Stimulated activated naive CD4-positive, alpha-beta T cell treated with Interleukin-2 at 50 U/mL for 16 hours (primary cell): Measurements from ENCODE around the gene ALPK1.

ENCODE experiments used
- DNase-seq: peaks from one replicate; lab custom pipeline; 2025; lab: John Stamatoyannopoulos, UW

Gene ALPK1

DNA sequence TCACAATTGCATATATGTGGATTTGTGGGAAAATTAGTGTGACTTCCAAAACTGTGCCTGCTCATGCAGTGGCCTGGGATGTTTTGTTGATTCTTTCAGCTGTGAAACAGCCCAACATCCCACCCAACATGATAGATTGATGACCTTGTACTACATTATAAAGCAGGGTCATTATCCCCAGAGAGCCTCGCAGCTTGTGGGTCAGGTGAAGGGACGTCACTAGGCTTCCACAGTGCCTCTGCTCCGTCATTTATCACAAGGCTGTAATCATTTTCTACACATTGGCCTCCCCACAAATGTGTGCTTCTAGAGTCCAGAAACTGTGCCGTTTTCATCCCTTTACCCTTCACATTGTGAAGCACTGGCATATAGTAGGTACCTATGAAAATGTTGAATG, 31.6 kb downstream of the ALPK1 start:
- no peak for DNase-seq

GRCh38 chr4:112329672-112330375, 32.7 kb downstream of the ALPK1 start:
- DNase-seq = no peak

DNA sequence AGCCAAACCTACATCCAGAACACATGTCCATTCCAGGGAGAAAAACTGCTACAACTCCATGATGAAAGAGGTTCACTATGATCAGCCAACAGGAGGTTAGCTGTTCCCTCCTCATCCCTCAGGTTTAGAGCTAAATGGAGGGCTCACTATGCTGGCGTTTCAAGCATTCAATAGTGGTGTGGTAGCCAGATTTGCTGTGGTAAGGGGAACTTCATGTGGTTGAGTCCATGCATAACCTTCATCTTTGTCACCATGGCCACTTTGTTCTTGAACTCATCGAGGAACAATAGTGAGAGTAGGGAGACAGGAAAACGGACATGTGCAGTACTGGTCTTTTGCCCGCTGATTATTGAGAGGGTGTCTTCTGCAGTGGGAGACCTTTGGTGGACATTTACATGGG, 33.8 kb downstream of the ALPK1 start:
- no peak for DNase-seq

DNA sequence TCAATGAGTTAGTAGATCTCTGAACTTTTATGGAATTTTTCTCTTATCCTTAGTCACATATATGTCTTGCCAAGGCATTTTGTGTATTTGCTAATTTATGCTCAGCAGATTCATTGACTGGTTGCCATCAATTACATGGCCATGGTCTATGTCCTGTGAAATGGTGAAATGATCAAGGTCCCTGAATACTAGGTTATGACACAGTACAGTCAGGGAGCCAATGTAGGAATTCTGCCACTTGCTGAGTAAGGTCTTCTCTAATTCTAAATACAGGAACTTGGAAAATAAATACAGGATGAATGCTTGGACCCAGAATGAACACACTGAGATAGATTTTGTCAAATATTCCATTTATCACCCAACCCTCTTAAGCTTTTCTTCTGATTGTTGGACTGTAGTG, 35.2 kb downstream of the ALPK1 start:
- no peak for DNase-seq

GRCh38 chr4:112340023-112340422, 42.9 kb downstream of the ALPK1 start:
- DNase-seq = no peak

- DNase-seq = no peak
Observed at GRCh38 chr4:112341033-112341432, 43.9 kb downstream of the ALPK1 start.

GRCh38 chr4:112343330-112344080, 46.3 kb downstream of the ALPK1 start:
- DNase-seq = no peak

DNA sequence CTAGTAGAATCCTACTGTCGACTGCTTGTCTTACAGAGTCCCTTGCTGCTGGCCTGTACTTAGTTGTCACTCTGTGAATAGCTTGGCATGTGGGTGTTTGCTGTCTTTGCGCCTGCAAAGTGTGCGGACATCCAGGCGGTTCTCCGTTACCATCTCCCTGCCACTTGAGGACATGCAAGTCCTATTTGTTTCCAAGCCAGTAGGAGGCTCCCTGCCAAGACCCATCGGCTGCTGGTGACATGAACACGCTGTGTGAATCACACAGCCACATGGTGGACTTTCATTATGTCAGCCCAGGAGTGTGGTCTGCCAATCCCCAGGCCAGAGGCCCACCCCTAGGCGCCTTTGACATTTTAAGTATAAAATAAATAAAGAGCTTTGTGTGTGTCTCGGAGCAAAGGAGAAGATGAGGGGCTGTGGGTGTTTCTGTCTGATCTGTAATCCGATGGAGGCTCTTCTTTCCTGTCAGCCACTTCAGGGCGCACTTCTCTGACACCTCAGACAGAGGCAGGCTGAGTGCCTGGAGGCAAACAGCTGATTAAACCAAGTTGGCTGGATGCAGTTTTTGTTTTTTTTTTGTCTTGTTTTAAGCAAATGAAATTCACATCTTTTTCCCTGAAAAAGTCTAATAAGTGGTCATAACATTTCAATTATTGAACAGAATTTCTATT, 51.5 kb downstream of the ALPK1 start:
- no peak for DNase-seq

GRCh38 chr4:112352736-112353135, 55.6 kb downstream of the ALPK1 start:
- DNase-seq = no peak

GRCh38 chr4:112355662-112356061, 58.5 kb downstream of the ALPK1 start:
- DNase-seq = no peak

- no peak for DNase-seq
Observed at GRCh38 chr4:112357453-112357852, 60.3 kb downstream of the ALPK1 start.

- DNase-seq = no peak
Observed at GRCh38 chr4:112357897-112358296, 60.7 kb downstream of the ALPK1 start.

GRCh38 chr4:112358415-112358814, 61.2 kb downstream of the ALPK1 start:
- DNase-seq = no peak

DNA sequence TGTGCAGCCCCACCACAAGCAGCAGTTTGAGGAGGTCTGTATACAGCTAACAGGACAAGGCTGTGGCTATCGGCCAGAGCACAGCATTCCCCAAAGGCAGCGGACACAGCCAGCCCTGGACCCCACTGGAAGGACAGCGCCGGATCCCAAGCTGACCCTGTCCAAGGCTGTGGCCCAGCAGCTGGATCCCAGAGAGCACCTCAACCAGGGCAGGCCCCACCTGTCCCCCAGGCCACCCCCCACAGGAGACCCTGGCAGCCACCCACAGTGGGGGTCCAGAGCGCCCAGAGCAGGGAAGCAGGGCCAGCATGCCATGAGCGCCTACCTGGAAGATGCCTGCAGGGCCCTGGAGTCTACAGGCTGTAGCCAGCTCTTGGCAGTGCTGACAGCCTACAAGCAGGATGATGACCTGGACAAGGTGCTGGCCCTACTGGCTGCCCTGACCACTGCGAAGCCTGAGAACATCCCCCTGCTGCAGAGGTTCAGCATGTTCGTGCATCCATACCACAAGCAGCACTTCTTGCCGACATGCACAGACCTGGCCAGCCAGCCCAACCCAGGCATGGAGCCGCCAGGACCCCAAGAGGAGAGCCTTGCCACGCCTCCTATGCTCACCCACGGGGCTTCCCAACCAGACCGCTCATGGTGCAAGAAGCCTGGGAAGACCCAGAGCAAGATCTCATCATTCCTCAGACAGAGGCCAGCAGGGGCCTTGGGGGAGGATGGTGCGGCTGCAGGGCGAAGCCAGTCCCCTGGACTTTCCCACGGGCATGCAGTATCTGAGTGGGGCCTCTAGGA, 62.0 kb downstream of the ALPK1 start:
- no peak for DNase-seq

DNA sequence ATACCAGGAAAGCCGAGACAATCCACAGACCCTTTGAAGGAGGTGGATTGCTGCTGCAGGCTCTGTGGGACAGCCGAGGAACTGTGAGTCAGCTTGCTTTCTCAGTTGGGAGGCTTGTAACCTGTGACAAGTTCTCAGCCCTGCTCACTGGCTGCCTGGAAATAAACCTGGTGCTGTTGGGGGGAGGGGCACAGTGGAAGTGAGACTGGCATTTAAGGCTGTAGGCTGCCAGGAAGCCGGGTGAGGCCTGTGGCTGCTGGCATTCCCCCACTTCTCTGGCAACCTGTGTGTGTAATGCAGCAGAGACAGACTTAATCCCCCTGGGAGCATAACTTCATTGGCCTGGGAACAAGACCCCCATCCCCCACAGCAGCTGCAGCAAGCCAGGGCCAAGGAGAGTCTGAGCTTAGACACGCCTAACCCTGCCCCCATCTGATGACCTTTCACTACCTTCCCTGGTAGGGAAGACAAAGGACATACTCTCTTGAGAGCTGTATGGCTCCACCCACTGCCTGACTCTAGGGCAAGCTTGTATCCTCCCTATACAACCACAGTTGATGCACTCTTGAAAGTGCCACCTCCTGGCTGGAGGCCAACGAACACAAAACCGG, 64.1 kb downstream of the ALPK1 start:
- no peak for DNase-seq

GRCh38 chr4:112370466-112370865, 73.3 kb downstream of the ALPK1 start:
- DNase-seq = no peak

GRCh38 chr4:112371361-112371760, 74.2 kb downstream of the ALPK1 start:
- no peak for DNase-seq

DNA sequence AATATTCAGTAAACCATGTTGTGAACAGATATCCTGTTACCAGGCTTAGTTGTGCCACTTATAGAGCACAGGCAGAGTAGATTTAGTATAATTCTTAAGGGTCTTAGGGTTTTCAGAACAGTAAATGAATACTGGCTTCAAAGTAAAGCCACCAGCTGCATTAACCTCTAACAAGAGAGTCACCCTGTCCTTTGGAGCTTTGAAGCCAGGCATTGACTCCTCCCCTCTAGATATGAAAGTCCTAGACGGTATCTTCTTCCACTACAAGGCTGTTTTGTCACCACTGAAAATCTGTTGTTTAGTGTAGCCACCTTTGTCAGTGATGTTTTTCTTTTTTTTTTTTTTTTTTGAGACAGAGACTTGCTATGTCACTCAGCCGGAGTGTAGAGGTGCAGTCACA, 77.7 kb downstream of the ALPK1 start:
- no peak for DNase-seq

GRCh38 chr4:112377171-112377570, 80.0 kb downstream of the ALPK1 start:
- DNase-seq = no peak

GRCh38 chr4:112377594-112378242, 80.5 kb downstream of the ALPK1 start:
- DNase-seq = no peak

DNA sequence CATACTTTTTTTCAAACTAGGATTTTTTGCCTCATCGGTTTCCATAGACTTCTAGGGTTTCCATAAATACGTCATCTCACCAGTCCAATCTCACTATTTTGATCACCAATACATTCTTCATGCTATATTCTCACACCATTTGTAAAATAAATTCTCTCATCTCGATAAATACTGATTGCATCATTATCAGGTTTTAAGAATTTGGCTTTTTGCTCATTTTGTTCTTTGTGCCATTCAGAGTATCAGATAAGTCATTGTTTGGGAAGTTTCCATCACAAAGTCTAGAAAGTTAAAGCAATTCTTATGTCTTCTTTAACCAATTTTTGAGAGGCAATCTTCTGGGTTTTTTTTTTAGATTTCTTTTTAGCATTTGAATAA, 81.1 kb downstream of the ALPK1 start:
- DNase-seq = no peak
